GM21515 (cell line): Measurements from ENCODE around the gene NRXN3.

ENCODE experiments used
- ATAC-seq: cut with Tn5 transposase; IDR thresholded peaks from one replicate; pipeline ENCODE4 v1.9.1; 2021; ENCODE audit not compliant: unreplicated experiment

Gene NRXN3

GRCh38 chr14:78785265-78785664 is 615.1 kb downstream of the NRXN3 start:
- no peak for ATAC-seq

GRCh38 chr14:78788467-78789360 is 618.5 kb downstream of the NRXN3 start:
- ATAC-seq: no peak

GRCh38 chr14:78790271-78790670 is 620.1 kb downstream of the NRXN3 start:
- ATAC-seq: no peak

GRCh38 chr14:78798757-78799156 is 628.6 kb downstream of the NRXN3 start:
- no peak for ATAC-seq

DNA sequence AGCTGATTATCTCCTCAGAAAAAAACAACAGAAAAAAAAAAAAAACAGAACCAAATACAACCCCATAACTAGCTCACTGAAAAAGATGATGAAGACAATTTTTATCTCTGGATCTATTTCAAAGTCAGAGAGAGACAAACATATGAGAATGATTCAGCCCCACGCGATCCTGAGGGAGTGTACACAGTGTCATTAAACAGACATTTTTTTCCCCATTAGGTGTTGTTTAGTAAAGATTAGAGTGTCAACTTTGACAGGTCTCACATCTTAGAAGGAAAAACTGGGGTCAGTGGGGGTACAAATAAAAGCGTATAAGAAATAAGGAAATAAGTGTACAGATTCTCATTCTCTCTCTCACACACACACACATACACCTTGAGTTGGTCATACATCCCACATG is 635.4 kb downstream of the NRXN3 start:
- ATAC-seq: no peak

- no peak for ATAC-seq
These were observed 652.9 kb downstream of the NRXN3 start for GRCh38 chr14:78823035-78823434.

GRCh38 chr14:78823516-78823915 is 653.3 kb downstream of the NRXN3 start:
- ATAC-seq: no peak

DNA sequence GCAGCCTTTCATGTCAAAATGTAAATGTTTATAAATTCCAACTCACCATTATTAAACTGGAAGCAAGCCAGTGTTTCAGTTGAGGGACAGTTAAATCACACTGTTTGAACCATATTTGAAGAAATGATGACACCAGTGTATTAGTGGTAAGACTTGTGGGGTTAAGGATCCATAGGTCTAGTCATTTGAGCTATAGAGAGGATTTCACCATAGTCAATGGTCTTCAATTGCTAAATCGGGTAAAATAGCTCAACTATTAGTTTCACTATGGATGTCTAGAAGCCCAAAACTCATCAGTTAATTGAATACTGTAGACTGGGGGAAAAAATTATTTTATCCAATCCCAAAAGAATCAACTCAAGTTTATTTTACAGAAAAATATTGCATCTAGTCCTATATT is 659.1 kb downstream of the NRXN3 start:
- ATAC-seq: no peak

- no peak for ATAC-seq
These were observed 664.7 kb downstream of the NRXN3 start for GRCh38 chr14:78834766-78835451.

GRCh38 chr14:78835909-78836308 is 665.7 kb downstream of the NRXN3 start:
- no peak for ATAC-seq

DNA sequence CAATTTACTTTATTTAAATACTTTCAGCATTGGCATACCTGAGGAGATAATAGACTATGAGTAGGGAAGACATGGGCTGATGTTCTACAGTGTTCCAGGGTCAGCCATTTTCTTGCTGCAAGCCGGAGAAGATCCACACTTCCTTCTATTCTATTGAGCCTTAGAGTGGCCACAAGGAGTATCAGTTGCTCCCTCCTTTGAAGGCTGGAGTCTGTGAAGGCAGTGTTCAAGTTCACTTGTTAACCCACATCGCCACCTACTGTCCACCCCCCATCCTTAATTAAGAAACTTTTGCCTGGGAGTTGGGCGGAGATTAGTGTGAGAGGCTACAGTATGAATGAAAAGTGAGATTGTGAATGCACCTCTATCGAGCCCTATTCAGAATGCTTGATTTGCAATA is 666.6 kb downstream of the NRXN3 start:
- no peak for ATAC-seq

DNA sequence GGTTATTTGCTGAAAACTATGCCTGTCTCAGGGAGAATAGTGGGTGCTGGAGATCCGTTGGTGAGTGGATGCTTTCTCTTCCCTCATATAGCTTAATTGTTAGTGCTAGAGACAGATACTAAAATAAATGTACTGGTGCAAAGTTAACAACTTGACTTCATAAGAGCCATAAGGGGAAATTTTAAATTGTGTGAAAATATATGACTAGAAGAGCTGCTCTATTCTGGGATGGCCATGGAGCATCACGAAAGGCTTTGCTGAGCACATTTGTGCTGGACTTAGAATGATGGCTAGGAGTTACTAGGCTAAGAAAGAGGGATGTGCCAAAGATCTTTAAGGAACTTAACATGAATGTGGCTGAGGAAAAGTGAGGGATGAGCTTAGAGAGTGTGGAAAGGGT is 668.8 kb downstream of the NRXN3 start:
- no peak for ATAC-seq

DNA sequence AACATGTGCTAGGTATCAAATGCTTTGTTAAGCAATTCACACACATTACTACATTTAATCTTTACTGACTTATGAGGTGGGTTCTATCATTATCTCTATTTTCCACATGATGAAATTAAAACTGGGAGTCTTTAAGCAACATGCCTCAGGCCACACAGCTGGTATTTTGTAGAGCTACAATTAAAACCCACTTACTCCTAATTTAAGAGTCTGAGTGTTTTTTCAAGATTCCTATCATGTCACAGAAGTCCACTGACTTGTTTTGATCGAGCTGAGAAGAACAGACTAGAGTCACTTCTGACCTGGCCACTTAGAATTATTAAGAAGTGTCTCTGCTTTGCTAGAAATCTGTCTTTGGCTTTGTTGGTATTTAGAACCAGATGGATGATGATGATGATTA is 670.7 kb downstream of the NRXN3 start:
- no peak for ATAC-seq

GRCh38 chr14:78847801-78848200 is 677.6 kb downstream of the NRXN3 start:
- no peak for ATAC-seq

GRCh38 chr14:78848234-78848820 is 678.2 kb downstream of the NRXN3 start:
- peak; percentile 93 for ATAC-seq

GRCh38 chr14:78849952-78850351 is 679.8 kb downstream of the NRXN3 start:
- no peak for ATAC-seq

DNA sequence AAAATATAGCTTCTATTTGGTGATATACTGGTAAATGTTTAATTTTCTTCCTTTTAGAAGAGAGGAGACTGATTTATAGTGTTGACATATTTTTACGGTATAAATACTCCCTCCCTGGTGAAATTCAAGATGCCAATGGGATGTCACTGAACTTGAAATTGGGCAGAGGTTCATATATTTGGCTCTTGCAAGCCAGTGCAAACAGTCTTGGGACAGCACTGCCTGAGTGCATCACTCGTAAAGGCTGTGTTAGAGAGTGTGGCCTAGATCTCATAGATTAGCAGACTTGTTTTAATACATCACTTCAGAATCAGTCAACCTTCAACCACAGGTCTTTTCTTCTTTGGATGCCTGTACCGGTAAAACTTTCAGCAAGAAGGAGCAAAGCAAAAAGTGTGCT is 681.0 kb downstream of the NRXN3 start:
- ATAC-seq: no peak

- ATAC-seq: no peak
These were observed 681.9 kb downstream of the NRXN3 start for GRCh38 chr14:78852040-78852439.

DNA sequence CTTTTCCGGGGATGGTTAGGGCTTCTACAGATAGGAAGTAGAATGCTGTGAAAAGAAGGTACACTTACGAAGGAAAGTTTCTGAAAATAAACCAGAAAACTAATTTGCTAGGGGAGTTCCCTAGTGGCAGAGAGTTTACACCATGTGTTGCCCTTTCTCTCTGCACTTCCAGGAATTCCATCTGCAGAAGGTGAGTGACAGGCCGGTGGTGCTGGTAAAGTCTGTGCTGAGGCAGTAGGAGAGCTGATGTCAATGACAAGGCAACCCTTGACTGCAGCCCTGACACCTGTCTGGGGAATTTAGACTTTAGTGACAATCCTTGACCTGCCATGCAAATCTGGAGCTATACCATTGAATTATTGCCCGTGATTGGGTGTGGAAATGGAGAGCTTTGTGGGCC is 687.8 kb downstream of the NRXN3 start:
- ATAC-seq: no peak

DNA sequence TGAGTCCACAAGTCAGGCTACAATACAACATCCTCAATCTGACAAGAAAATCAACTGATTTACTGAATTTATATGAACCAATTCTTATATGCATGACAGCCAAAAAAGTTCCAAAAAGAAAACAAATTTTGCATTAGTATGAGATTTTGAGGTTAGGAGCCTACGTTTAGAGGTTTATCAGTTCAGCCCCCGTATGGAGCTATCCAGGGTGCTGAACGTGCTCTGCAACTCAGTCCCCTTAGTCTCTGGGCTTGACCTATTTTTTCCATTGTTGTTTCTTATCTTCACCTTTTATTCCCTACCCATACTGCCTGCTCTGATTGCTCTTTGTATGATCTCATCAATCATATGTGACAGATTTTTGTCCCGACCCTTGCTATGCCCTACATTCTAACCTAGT is 693.0 kb downstream of the NRXN3 start:
- no peak for ATAC-seq

DNA sequence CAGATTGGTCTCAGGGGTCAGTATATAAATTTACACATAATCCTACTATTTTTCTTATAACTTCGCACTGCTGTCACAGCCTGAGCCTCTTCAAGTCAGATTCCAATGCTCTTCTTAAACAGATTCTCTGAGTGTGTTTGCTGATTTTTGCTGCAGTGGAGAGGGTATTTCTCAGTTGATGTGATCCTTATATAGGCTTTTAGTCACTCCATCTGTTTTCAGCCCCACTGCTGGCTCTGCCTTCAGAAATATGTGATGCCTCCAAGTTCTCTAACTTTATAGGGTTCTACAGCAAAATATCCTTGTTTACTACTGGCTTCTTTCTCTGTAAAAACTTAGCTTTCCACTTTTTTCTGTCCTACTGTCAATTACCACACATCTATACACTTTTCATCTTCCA is 702.7 kb downstream of the NRXN3 start:
- ATAC-seq: no peak

- ATAC-seq: no peak
These were observed 703.4 kb downstream of the NRXN3 start for GRCh38 chr14:78873581-78873980.
